H9 (cell line): ENCODE measurements around the gene DHX35. TPM values are rescaled to one million over a fixed set of nuclear protein-coding genes. Genes with fewer than 3 reads are reported as not detected.

ENCODE experiments used
- DNase-seq: peaks from one replicate; pipeline ENCODE4 v3.0.0-alpha.2; 2017
- H2AFZ ChIP-seq: one replicate; pipeline ENCODE4 v1.6.1; 2013; ENCODE audit warnings: mild to moderate bottlenecking, low read length, control low read depth, moderate library complexity
- H2AK5ac ChIP-seq: 2 replicates; pipeline ENCODE4 v1.6.1; 2013; ENCODE audit warnings: low read length, control low read depth, mixed read lengths; ENCODE audit not compliant: insufficient read length
- H2BK120ac ChIP-seq: one replicate; pipeline ENCODE4 v1.6.1; 2013; ENCODE audit warnings: low read depth, mild to moderate bottlenecking, low read length, control low read depth, inconsistent platforms; ENCODE audit not compliant: poor library complexity, severe bottlenecking
- H2BK12ac ChIP-seq: 2 replicates; pipeline ENCODE4 v1.6.1; 2013; ENCODE audit warnings: low read length, control low read depth, mixed read lengths, low read depth; ENCODE audit not compliant: insufficient read length
- H2BK15ac ChIP-seq: 2 replicates; pipeline ENCODE4 v1.6.1; 2013; ENCODE audit warnings: low read depth, low read length, control low read depth
- H2BK20ac ChIP-seq: one replicate; pipeline ENCODE4 v1.6.1; 2013; ENCODE audit warnings: low read depth, mild to moderate bottlenecking, low read length, control low read depth, inconsistent platforms; ENCODE audit not compliant: poor library complexity, severe bottlenecking
- H2BK5ac ChIP-seq: 2 replicates; pipeline ENCODE4 v1.6.1; 2013; ENCODE audit warnings: low read length, control low read depth, mixed read lengths; ENCODE audit not compliant: insufficient read length
- H3K14ac ChIP-seq: 2 replicates; pipeline ENCODE4 v1.6.1; 2013; ENCODE audit warnings: low read length, control low read depth; ENCODE audit not compliant: insufficient read depth
- H3K18ac ChIP-seq: 2 replicates; pipeline ENCODE4 v1.6.1; 2013; ENCODE audit warnings: low read depth, mild to moderate bottlenecking, mixed read lengths, low read length, control low read depth; ENCODE audit not compliant: insufficient read length
- H3K23ac ChIP-seq: 2 replicates; pipeline ENCODE4 v1.6.1; 2013; ENCODE audit warnings: low read length, control low read depth, mixed read lengths, low read depth; ENCODE audit not compliant: insufficient read length
- H3K23me2 ChIP-seq: 2 replicates; pipeline ENCODE4 v1.6.1; 2013; ENCODE audit warnings: low read depth, mild to moderate bottlenecking, mixed read lengths, low read length, control low read depth; ENCODE audit not compliant: insufficient read length, poor library complexity, severe bottlenecking
- H3K27ac ChIP-seq: 2 replicates; pipeline ENCODE4 v1.5.1; 2013; ENCODE audit warnings: low read length, control low read depth, mixed read lengths, low read depth; ENCODE audit not compliant: insufficient read length
- H3K27me3 ChIP-seq: 2 replicates; pipeline ENCODE4 v1.6.1; 2013; ENCODE audit warnings: low read length, control low read depth, inconsistent platforms; ENCODE audit not compliant: insufficient read depth
- H3K4ac ChIP-seq: 2 replicates; pipeline ENCODE4 v1.6.1; 2013; ENCODE audit warnings: low read depth, mild to moderate bottlenecking, control low read depth, inconsistent platforms, low read length, moderate library complexity
- H3K4me1 ChIP-seq: 2 replicates; pipeline ENCODE4 v1.6.1; 2013; ENCODE audit warnings: low read length, control low read depth, inconsistent platforms; ENCODE audit not compliant: insufficient read depth
- H3K4me2 ChIP-seq: 2 replicates; pipeline ENCODE4 v1.6.1; 2013; ENCODE audit warnings: low read length, control low read depth, mixed read lengths; ENCODE audit not compliant: insufficient read length, insufficient read depth
- H3K56ac ChIP-seq: 2 replicates; pipeline ENCODE4 v1.6.1; 2013; ENCODE audit warnings: low read depth, mild to moderate bottlenecking, mixed read lengths, low read length, control low read depth; ENCODE audit not compliant: insufficient read length
- H3K79me1 ChIP-seq: 2 replicates; pipeline ENCODE4 v1.6.1; 2013; ENCODE audit warnings: low read depth, mild to moderate bottlenecking, moderate library complexity, low read length, control low read depth, inconsistent platforms; ENCODE audit not compliant: insufficient read depth, poor library complexity, severe bottlenecking
- H3K79me2 ChIP-seq: 2 replicates; pipeline ENCODE4 v1.6.1; 2013; ENCODE audit warnings: low read length, control low read depth, inconsistent platforms; ENCODE audit not compliant: insufficient read depth
- H3K9ac ChIP-seq: 2 replicates; pipeline ENCODE4 v1.6.1; 2013; ENCODE audit warnings: low read length, control low read depth, mixed read lengths; ENCODE audit not compliant: insufficient read length; ENCODE audit errors: extremely low read depth
- H3K9me3 ChIP-seq: one replicate; pipeline ENCODE4 v1.6.1; 2013; ENCODE audit warnings: low read depth, low read length, inconsistent platforms; ENCODE audit not compliant: control insufficient read depth
- H3T11ph ChIP-seq: one replicate; pipeline ENCODE4 v1.6.1; 2013; ENCODE audit warnings: mild to moderate bottlenecking, low read length, control low read depth, inconsistent platforms
- H4K20me1 ChIP-seq: one replicate; pipeline ENCODE4 v1.6.1; 2013; ENCODE audit not compliant: control insufficient read depth, insufficient read length, insufficient read depth
- H4K5ac ChIP-seq: 2 replicates; pipeline ENCODE4 v1.6.1; 2013; ENCODE audit warnings: low read depth, mild to moderate bottlenecking, mixed read lengths, low read length, control low read depth; ENCODE audit not compliant: insufficient read length
- H4K8ac ChIP-seq: replicated peaks from 2 replicates; pipeline ENCODE4 v1.6.1; 2013; ENCODE audit warnings: low read length, control low read depth, mixed read lengths, low read depth; ENCODE audit not compliant: insufficient read length
- H4K91ac ChIP-seq: 2 replicates; pipeline ENCODE4 v1.6.1; 2013; ENCODE audit warnings: low read depth, mild to moderate bottlenecking, moderate library complexity, mixed read lengths, low read length, control low read depth; ENCODE audit not compliant: insufficient read length
- H3K27ac Mint-ChIP-seq, 3 experiments: 2 replicates in 2 of 3; 3 replicates in 1 of 3; pipeline ENCODE4 v1.8.0; 2020 to 2021; ENCODE audit warnings: mixed read lengths in 3 of 3, mild to moderate bottlenecking in 1 of 3, moderate library complexity in 1 of 3
- H3K27me3 Mint-ChIP-seq: 2 replicates; pipeline ENCODE4 v1.8.0; 2021; ENCODE audit warnings: low read depth, mild to moderate bottlenecking, moderate library complexity, mixed read lengths
- H3K36me3 Mint-ChIP-seq, 3 experiments: 2 replicates in 2 of 3; 3 replicates in 1 of 3; pipeline ENCODE4 v1.8.0; 2020 to 2021; ENCODE audit warnings: low read depth in 3 of 3, mixed read lengths in 3 of 3; ENCODE audit not compliant: insufficient read depth in 1 of 3
- H3K4me1 Mint-ChIP-seq, 2 experiments: 2 replicates each; pipeline ENCODE4 v1.8.0; 2020; ENCODE audit warnings: mixed read lengths in 2 of 2
- H3K4me3 Mint-ChIP-seq, 2 experiments: 2 replicates in 1 of 2; 3 replicates in 1 of 2; pipeline ENCODE4 v1.8.0; 2020 to 2021; ENCODE audit warnings: mild to moderate bottlenecking in 2 of 2, mixed read lengths in 2 of 2, moderate library complexity in 1 of 2
- H3K9me3 Mint-ChIP-seq, 2 experiments: 2 replicates in 1 of 2; 3 replicates in 1 of 2; pipeline ENCODE4 v1.8.0; 2020; ENCODE audit warnings: mild to moderate bottlenecking in 2 of 2, mixed read lengths in 2 of 2, moderate library complexity in 1 of 2
- WGBS: extraction: QIAGEN DNeasy Blood & Tissue Kit; methylation state at CpG from one replicate; pipeline ENCODE4 v1.1.7; 2013; ENCODE audit warnings: missing lambda C conversion rate, low lambda C conversion rate, mixed read lengths; ENCODE audit not compliant: insufficient read length; ENCODE audit errors: extremely low coverage; 5-methylcytosine and 5-hydroxymethylcytosine counted together
- total RNA-seq: library from RNA; stranded (reverse); gene quantifications from 2 replicates; pipeline ENCODE4 v1.2.1, GENCODE V29; 2021
- TF ChIP-seq, protein P1 (sequence below): fragments of 200-600 bp; sonication (generic); conservative IDR thresholded peaks from 3 replicates; pipeline ENCODE4 v1.8.0; 2021; ENCODE audit warnings: antibody characterized with exemption, mild to moderate bottlenecking

DHX35 gene
- total RNA-seq, 1 experiment from 2014 or later = 14.4 TPM

DNA sequence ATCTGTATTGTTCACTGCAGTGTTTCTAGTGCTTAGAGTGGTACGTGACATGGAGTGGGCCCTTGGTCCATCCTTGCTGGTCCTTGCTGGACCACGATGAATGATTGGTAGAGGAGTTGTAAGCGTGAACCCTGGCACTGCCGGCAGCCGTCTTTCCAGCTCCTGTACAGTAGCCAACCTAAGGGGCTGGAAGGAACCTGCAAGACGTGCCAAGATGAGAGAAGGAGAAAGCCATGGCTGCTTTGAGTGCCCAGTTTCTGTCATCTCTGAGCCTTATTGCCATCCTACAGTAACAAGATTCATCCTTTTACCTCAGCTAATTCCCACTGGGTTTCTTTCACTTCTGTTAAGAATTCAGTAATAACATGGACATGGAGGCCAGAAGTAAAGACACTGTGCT lies 5.9 kb downstream of the DHX35 start:
- no peak for DNase-seq
- no CpG with 5 or more reads among the region's 6 CpGs for WGBS
- no peaks in the 10 kb centered on the region for H3K27me3 ChIP-seq
- no peak overlapping the region for H3K9ac ChIP-seq
- no peak overlapping the region for H4K5ac ChIP-seq
- TF ChIP-seq, protein P1, sequence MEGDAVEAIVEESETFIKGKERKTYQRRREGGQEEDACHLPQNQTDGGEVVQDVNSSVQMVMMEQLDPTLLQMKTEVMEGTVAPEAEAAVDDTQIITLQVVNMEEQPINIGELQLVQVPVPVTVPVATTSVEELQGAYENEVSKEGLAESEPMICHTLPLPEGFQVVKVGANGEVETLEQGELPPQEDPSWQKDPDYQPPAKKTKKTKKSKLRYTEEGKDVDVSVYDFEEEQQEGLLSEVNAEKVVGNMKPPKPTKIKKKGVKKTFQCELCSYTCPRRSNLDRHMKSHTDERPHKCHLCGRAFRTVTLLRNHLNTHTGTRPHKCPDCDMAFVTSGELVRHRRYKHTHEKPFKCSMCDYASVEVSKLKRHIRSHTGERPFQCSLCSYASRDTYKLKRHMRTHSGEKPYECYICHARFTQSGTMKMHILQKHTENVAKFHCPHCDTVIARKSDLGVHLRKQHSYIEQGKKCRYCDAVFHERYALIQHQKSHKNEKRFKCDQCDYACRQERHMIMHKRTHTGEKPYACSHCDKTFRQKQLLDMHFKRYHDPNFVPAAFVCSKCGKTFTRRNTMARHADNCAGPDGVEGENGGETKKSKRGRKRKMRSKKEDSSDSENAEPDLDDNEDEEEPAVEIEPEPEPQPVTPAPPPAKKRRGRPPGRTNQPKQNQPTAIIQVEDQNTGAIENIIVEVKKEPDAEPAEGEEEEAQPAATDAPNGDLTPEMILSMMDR = no peak
- H3K27ac ChIP-seq = no peak overlapping the region
- H3K4me1 Mint-ChIP-seq = peaks cover 5 to 15% of the 10 kb centered on the region in 2 experiments
- H3K4ac ChIP-seq = no peak overlapping the region
- no peaks in the 10 kb centered on the region for H3K23me2 ChIP-seq
- H3K9me3 ChIP-seq = no peaks in the 10 kb centered on the region
- H3K4me1 ChIP-seq = no peaks in the 10 kb centered on the region
- no peak overlapping the region for H3K14ac ChIP-seq
- peaks cover 12 to 39% (median 24%) of the 10 kb centered on the region in 3 experiments; a peak in 6 of 7 replicates for H3K36me3 Mint-ChIP-seq
- no peak overlapping the region for H3K4me2 ChIP-seq
- no peak overlapping the region for H4K91ac ChIP-seq
- no peak overlapping the region for H2BK20ac ChIP-seq
- H3K18ac ChIP-seq = no peak overlapping the region
- no peak overlapping the region for H4K8ac ChIP-seq
- no peak overlapping the region for H2BK120ac ChIP-seq
- no peaks in the 10 kb centered on the region for H3K27me3 Mint-ChIP-seq
- H3K9me3 Mint-ChIP-seq = no peaks in the 10 kb centered on the region
- no peak overlapping the region for H2AFZ ChIP-seq
- no peak overlapping the region for H2BK5ac ChIP-seq
- no peaks in the 10 kb centered on the region for H4K20me1 ChIP-seq
- H3K56ac ChIP-seq = no peak overlapping the region
- no peak overlapping the region for H2BK12ac ChIP-seq
- no peak overlapping the region for H2BK15ac ChIP-seq
- no peak overlapping the region for H3K23ac ChIP-seq
- H2AK5ac ChIP-seq = no peak overlapping the region
- H3K79me1 ChIP-seq = peaks cover 8% of the 10 kb centered on the region
- H3K4me3 Mint-ChIP-seq = no peak overlapping the region
- no peak overlapping the region for H3T11ph ChIP-seq
- no peak overlapping the region for H3K27ac Mint-ChIP-seq
- peaks cover 3% of the 10 kb centered on the region for H3K79me2 ChIP-seq
